ENCODE measurements around the gene ARHGAP15. TPM values are rescaled to one million over a fixed set of nuclear protein-coding genes. Genes with fewer than 3 reads are reported as not detected.

Gene ARHGAP15
- total and polyA plus RNA-seq, 3 experiments from 2014 or later: 41.3 to 328 (median 41.4) TPM

DNA sequence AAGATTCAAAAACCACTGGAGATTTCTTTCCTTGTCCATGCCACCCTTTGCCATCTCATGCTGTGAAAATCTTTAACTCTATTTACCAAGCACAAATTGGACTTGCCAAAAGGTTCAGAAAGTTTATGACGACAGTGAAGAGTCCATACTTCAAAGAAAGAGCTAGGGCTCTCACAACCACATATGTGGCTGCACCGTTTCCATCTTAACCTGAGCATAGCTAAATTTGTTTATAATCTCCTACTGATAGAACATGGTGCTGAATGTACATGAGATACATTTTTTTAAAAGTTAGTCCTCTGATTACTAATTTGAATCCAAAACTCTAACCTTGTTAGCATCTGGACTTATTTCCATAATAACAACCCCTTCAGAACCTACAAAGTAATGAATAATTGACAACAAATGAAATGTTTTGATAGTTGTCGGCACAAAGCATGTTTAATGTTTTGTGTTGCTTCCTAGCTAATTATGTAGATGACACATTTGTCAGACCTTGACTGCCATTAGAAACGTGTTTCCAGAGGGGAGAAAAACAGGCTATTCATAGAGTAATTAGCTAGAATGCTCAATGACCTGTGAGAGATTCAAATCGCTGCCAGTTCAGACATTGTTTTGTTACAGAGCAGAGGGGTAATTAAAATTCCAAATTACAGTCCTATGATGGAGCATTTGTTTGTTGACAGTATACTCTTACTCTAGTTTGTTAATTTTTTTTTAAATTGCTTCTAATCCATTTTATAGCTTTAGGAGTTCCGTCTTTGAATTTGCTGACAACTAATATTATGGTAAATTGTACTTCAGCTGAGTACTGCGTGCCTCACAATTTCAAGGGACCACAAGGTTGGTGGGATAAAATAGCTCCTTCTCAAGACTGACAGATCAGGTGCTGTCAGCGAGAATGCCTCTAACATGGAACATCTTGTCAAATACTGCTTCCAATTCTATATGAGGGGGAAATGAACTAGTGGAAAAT is 31.8 kb downstream of the ARHGAP15 start:
- no peaks in the 10 kb centered on the region for H3K9me3 ChIP-seq (ENCODE audit: low read length)
- no peaks in the 10 kb centered on the region for H3K9me3 Mint-ChIP-seq
- peaks cover 80 to 92% (median 92%) of the 10 kb centered on the region in 3 donors for H3K4me1 Mint-ChIP-seq
- no peaks in the 10 kb centered on the region for H3K27me3 ChIP-seq (ENCODE audit: insufficient read depth, low read length, poor library complexity, severe bottlenecking)
- H3K27ac Mint-ChIP-seq: peak overlapping the region; percentile 20 to 96 (median 75)
- no peak overlapping the region for H3K4me3 ChIP-seq (ENCODE audit: low read length)
- CTCF ChIA-PET: interaction anchor here (0.7 to 6.1 kb wide), 25 partner anchors 10 to 126 kb away, joined by 3 to 56 read pairs (median 6); partner anchors contain the start of gene ARHGAP15
- H3K4me1 ChIP-seq (ENCODE audit: insufficient read depth, low read length): peaks cover 73% of the 10 kb centered on the region
- H3K27me3 Mint-ChIP-seq: no peaks in the 10 kb centered on the region
- DNase-seq: peak in 1 of 5 donors; percentile 12
- peaks cover 0 to 58% (median 17%) of the 10 kb centered on the region in 3 donors for H3K36me3 Mint-ChIP-seq
- POLR2A ChIA-PET: interaction anchor here (0.6 to 0.7 kb wide), 2 partner anchors 32 to 36 kb away, joined by 3 read pairs; no protein-coding TSS in a partner anchor
- peaks cover 9% of the 10 kb centered on the region for H3K36me3 ChIP-seq (ENCODE audit: insufficient read depth, low read length)
- H3K4me3 Mint-ChIP-seq: no peak overlapping the region
- H3K27ac ChIP-seq (ENCODE audit: low read depth, low read length): no peak overlapping the region

DNA sequence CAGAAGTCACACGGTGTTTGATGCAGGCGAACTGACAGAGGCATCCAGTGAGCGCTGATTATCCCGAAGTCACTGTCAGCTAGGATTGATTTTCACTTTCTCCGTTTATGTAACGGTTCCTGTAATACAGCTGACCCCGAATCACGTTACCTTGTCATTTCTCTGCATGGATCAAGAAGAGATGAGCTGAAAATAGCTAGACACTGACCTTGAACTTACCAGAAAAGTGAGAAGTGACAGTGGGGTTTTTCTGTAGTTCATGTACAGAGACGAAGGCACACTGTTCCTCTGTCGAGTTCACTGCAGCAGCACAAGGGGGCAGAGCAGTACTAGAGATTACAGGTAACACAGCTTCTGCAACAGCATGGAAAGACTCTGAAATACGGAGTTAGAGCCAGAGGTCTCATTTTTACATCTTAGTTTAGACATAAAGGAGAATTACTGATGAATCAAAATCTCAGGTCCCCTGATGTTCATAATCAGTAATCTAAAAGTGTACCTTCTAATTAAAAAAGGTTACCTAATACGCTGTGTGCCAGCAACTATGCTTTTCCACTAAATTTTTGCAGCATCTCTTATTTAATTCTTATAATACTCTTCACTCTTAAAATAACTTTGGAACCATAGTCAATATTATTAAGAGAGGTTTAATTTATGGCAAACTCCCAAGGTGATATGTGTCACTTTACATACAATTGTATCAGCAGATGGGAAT is 33.1 kb downstream of the ARHGAP15 start:
- no peak overlapping the region for H3K27ac ChIP-seq (ENCODE audit: low read depth, low read length)
- no peak overlapping the region for H3K4me3 ChIP-seq (ENCODE audit: low read length)
- CTCF ChIA-PET: interaction anchor here (0.7 to 6.1 kb wide), 25 partner anchors 11 to 127 kb away, joined by 3 to 56 read pairs (median 6); partner anchors contain the start of gene ARHGAP15
- Mint-ChIP-seq H3K9me3 (no peaks in the 10 kb centered on the region), H3K4me1 (peaks cover 82 to 93% (median 91%) of the 10 kb centered on the region in 3 donors), H3K27me3 (no peaks in the 10 kb centered on the region), H3K36me3 (peaks cover 2 to 56% (median 16%) of the 10 kb centered on the region in 3 donors), H3K4me3 (no peak overlapping the region), H3K27ac (peak overlapping the region in 7 of 8 donors; percentile 13 to 89 (median 66))
- H3K9me3 ChIP-seq (ENCODE audit: low read length): no peaks in the 10 kb centered on the region
- POLR2A ChIA-PET: interaction anchor here (1.2 kb wide), 1 partner anchor 60 kb away, joined by 3 read pairs; no protein-coding TSS in a partner anchor
- peaks cover 9% of the 10 kb centered on the region for H3K36me3 ChIP-seq (ENCODE audit: insufficient read depth, low read length)
- H3K4me1 ChIP-seq (ENCODE audit: insufficient read depth, low read length): peaks cover 65% of the 10 kb centered on the region
- peak; percentile 31 to 75 (median 55) for DNase-seq
- no peaks in the 10 kb centered on the region for H3K27me3 ChIP-seq (ENCODE audit: insufficient read depth, low read length, poor library complexity, severe bottlenecking)

DNA sequence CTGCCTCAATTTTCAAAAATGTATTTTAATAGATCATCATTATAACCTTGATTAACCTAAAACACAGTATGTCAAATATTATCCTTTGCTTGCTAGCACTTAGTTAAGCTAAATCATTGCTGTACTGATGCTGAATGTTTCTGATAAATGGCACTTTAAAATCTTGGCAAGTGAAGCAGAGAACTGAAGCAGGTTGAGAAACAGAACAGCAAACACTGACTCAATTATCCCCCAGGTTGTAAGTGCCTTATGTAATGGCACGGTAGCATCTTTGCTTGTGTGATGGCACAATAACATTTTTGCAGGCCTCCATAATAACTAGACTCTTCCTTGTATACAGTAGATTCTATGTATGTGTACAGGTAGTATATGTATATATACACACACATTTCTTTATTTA is 33.8 kb downstream of the ARHGAP15 start:
- no peak for DNase-seq
- Histone ChIP-seq H3K4me3 (ENCODE audit: low read length) (no peak overlapping the region), H3K27me3 (ENCODE audit: insufficient read depth, low read length, poor library complexity, severe bottlenecking) (no peaks in the 10 kb centered on the region), H3K27ac (ENCODE audit: low read depth, low read length) (no peak overlapping the region), H3K9me3 (ENCODE audit: low read length) (no peaks in the 10 kb centered on the region), H3K36me3 (ENCODE audit: insufficient read depth, low read length) (peaks cover 9% of the 10 kb centered on the region), H3K4me1 (ENCODE audit: insufficient read depth, low read length) (peaks cover 65% of the 10 kb centered on the region)
- Mint-ChIP-seq H3K9me3 (no peaks in the 10 kb centered on the region), H3K27me3 (no peaks in the 10 kb centered on the region), H3K36me3 (peaks cover 5 to 56% (median 16%) of the 10 kb centered on the region in 3 donors), H3K4me1 (peaks cover 82 to 93% (median 92%) of the 10 kb centered on the region in 3 donors), H3K27ac (peak overlapping the region in 5 of 8 donors; percentile 21 to 56 (median 28)), H3K4me3 (no peak overlapping the region)
- POLR2A ChIA-PET: no interaction called here
- CTCF ChIA-PET: interaction anchor here (1.0 to 6.1 kb wide), 14 partner anchors 11 to 121 kb away, joined by 3 to 56 read pairs (median 10); partner anchors contain the start of gene ARHGAP15

DNA sequence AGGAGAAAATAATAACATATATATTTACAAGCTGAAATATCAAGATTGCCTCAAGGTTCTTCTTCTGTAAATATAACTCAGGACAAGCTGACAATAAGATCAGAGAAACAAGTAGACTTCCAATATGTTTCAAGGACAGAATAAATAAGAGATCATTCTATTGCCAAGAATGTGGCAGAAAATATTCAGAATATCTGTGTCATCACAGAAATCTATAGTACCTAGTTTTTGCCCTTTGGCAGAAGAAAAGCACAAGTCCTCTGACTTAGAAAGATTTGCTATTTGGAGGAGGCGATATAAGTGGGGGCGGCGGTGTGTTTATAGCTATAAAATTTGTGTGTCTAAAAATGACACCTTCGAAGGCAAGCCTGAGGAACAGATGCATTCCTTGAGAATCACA is 34.3 kb downstream of the ARHGAP15 start:
- peaks cover 78 to 94% (median 91%) of the 10 kb centered on the region in 3 donors for H3K4me1 Mint-ChIP-seq
- H3K27me3 ChIP-seq (ENCODE audit: insufficient read depth, low read length, poor library complexity, severe bottlenecking): no peaks in the 10 kb centered on the region
- H3K4me1 ChIP-seq (ENCODE audit: insufficient read depth, low read length): peaks cover 61% of the 10 kb centered on the region
- CTCF ChIA-PET: interaction anchor here (1.3 to 6.1 kb wide), 6 partner anchors 33 to 121 kb away, joined by 3 to 56 read pairs (median 22); partner anchors contain the start of gene ARHGAP15
- DNase-seq: no peak
- no peak overlapping the region for H3K4me3 ChIP-seq (ENCODE audit: low read length)
- H3K36me3 Mint-ChIP-seq: peaks cover 5 to 56% (median 14%) of the 10 kb centered on the region in 3 donors
- no peaks in the 10 kb centered on the region for H3K9me3 ChIP-seq (ENCODE audit: low read length)
- POLR2A ChIA-PET: no interaction called here
- no peak overlapping the region for H3K27ac ChIP-seq (ENCODE audit: low read depth, low read length)
- no peaks in the 10 kb centered on the region for H3K27me3 Mint-ChIP-seq
- peak overlapping the region in 2 of 8 donors; percentile 4 to 39 for H3K27ac Mint-ChIP-seq
- H3K4me3 Mint-ChIP-seq: no peak overlapping the region
- H3K36me3 ChIP-seq (ENCODE audit: insufficient read depth, low read length): peaks cover 9% of the 10 kb centered on the region
- H3K9me3 Mint-ChIP-seq: no peaks in the 10 kb centered on the region

DNA sequence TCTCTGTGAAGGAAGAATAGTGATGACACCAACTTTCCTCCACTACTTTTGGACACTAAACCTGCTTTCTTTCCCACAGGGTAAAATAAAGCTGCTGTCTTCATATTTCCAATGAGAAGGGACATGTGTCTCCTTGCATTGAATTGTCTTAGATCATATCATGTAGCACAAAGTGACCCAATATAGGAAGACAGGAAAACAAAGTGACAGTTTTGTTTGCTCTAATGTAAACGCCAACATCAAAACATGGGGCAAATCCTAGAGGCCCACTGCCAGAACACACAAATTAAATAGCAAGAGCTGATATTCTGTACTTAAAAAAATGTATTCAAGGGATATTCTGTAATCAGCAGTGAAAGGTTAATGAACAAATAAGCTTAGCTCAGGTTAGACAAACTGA is 36.1 kb downstream of the ARHGAP15 start:
- peaks cover 5 to 63% (median 18%) of the 10 kb centered on the region in 3 donors for H3K36me3 Mint-ChIP-seq
- Histone ChIP-seq H3K9me3 (ENCODE audit: low read length) (no peaks in the 10 kb centered on the region), H3K27ac (ENCODE audit: low read depth, low read length) (no peak overlapping the region), H3K36me3 (ENCODE audit: insufficient read depth, low read length) (peaks cover 9% of the 10 kb centered on the region), H3K4me1 (ENCODE audit: insufficient read depth, low read length) (peaks cover 54% of the 10 kb centered on the region), H3K4me3 (ENCODE audit: low read length) (no peak overlapping the region), H3K27me3 (ENCODE audit: insufficient read depth, low read length, poor library complexity, severe bottlenecking) (no peaks in the 10 kb centered on the region)
- H3K4me3 Mint-ChIP-seq: peak overlapping the region in 1 of 7 donors; percentile 6
- peak overlapping the region in 7 of 8 donors; percentile 1 to 84 (median 55) for H3K27ac Mint-ChIP-seq
- H3K4me1 Mint-ChIP-seq: peaks cover 76 to 94% (median 92%) of the 10 kb centered on the region in 3 donors
- CTCF ChIA-PET: interaction anchor here (1.2 kb wide), 1 partner anchor 40 kb away, joined by 3 read pairs; no protein-coding TSS in a partner anchor
- H3K27me3 Mint-ChIP-seq: no peaks in the 10 kb centered on the region
- no peak for DNase-seq
- POLR2A ChIA-PET: no interaction called here
- no peaks in the 10 kb centered on the region for H3K9me3 Mint-ChIP-seq

DNA sequence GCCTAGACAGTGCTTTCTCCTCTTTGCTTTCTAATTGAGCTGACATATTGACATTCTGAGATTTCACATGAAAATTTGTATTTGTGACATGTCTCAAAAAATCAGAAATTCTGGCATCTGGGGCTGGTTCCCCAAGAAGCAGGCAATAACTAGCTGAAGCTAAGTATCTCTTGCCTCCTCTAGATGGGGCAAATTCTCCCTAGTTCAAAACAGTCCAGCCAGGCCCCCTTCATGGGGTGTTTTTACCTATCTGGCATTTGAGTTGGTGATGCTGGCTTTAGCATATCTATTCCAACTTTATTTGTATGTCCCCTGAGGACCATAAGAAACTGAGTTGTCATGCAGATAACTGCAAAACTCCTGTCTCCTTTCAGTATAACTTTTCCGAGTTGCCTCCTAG is 39.9 kb downstream of the ARHGAP15 start:
- H3K36me3 ChIP-seq (ENCODE audit: insufficient read depth, low read length): peaks cover 5% of the 10 kb centered on the region
- H3K4me1 Mint-ChIP-seq: peaks cover 74 to 92% (median 91%) of the 10 kb centered on the region in 3 donors
- no peak overlapping the region for H3K4me3 ChIP-seq (ENCODE audit: low read length)
- ChIA-PET POLR2A (no interaction called here), CTCF (interaction anchor here (0.9 kb wide), 1 partner anchor 89 kb away, joined by 3 read pairs; no protein-coding TSS in a partner anchor)
- no peak for DNase-seq
- no peaks in the 10 kb centered on the region for H3K27me3 Mint-ChIP-seq
- peaks cover 42% of the 10 kb centered on the region for H3K4me1 ChIP-seq (ENCODE audit: insufficient read depth, low read length)
- no peak overlapping the region for H3K27ac ChIP-seq (ENCODE audit: low read depth, low read length)
- no peaks in the 10 kb centered on the region for H3K9me3 ChIP-seq (ENCODE audit: low read length)
- no peak overlapping the region for H3K4me3 Mint-ChIP-seq
- H3K27ac Mint-ChIP-seq: peak overlapping the region in 3 of 8 donors; percentile 18 to 93 (median 80)
- H3K9me3 Mint-ChIP-seq: no peaks in the 10 kb centered on the region
- peaks cover 5 to 62% (median 27%) of the 10 kb centered on the region in 3 donors for H3K36me3 Mint-ChIP-seq
- H3K27me3 ChIP-seq (ENCODE audit: insufficient read depth, low read length, poor library complexity, severe bottlenecking): no peaks in the 10 kb centered on the region

DNA sequence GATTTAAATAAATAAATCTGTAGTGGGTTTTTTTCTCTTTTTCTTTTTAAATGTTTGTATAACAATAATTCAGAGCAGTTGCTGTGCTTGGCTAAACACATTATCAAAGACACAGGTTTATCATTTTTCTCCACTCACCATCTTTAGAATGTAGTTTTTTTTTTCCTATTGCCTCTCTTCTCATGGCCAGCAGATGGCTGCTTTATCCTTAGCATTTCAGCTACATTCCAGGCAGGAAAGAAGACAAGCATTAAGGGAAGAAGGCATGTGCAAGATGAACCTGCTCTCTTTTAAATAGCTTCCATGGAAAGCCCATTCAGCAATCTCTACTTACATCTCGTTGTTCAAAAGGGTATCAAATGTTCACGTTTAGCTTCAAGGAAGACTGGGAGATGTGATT is 42.6 kb downstream of the ARHGAP15 start:
- H3K9me3 Mint-ChIP-seq: no peaks in the 10 kb centered on the region
- H3K27ac Mint-ChIP-seq: peak overlapping the region in 5 of 8 donors; percentile 10 to 67 (median 47)
- H3K27me3 Mint-ChIP-seq: no peaks in the 10 kb centered on the region
- Histone ChIP-seq H3K4me3 (ENCODE audit: low read length) (no peak overlapping the region), H3K4me1 (ENCODE audit: insufficient read depth, low read length) (peaks cover 46% of the 10 kb centered on the region), H3K36me3 (ENCODE audit: insufficient read depth, low read length) (peaks cover 5% of the 10 kb centered on the region), H3K27me3 (ENCODE audit: insufficient read depth, low read length, poor library complexity, severe bottlenecking) (no peaks in the 10 kb centered on the region), H3K27ac (ENCODE audit: low read depth, low read length) (no peak overlapping the region), H3K9me3 (ENCODE audit: low read length) (no peaks in the 10 kb centered on the region)
- peaks cover 5 to 48% (median 25%) of the 10 kb centered on the region in 3 donors for H3K36me3 Mint-ChIP-seq
- no peak overlapping the region for H3K4me3 Mint-ChIP-seq
- ChIA-PET POLR2A (no interaction called here), CTCF (no interaction called here)
- DNase-seq: no peak
- H3K4me1 Mint-ChIP-seq: peaks cover 72 to 94% (median 92%) of the 10 kb centered on the region in 3 donors

Data from CD8-positive, alpha-beta memory T cell (primary cell).